Left cardiac atrium (tissue), 4 donors: ENCODE results near the gene ABCC8. TPM values are rescaled to one million over a fixed set of nuclear protein-coding genes. Genes with fewer than 3 reads are reported as not detected.

ENCODE experiments used
- ATAC-seq, 2 donors: fragments of 200-7000 bp; cut with Tn5 transposase; one replicate each; pipeline ENCODE4 v1.9.1; 2020; ENCODE audit warnings: mild to moderate bottlenecking in 2 of 2, moderate library complexity in 2 of 2
- DNase-seq: peaks from one replicate; pipeline ENCODE4 v3.0.0-alpha.2; 2020
- intact Hi-C, 2 donors: fragments of 100-400 bp; cut with DNase I; formaldehyde crosslinking; loops; one replicate each; pipeline versions ENCODE4 v1.14.1 to v1.15.1; 2022 to 2023
- long read RNA-seq: library from polyadenylated mRNA; unstranded; transcript quantifications from one replicate; pipeline ENCODE4 v2.0.0, GENCODE V29; 2021
- total RNA-seq, 2 donors: library from RNA; stranded (reverse); fragmentation: NEBNext Ultra II Directional; extraction: Animal tissue kit (Norgen Biotek cat#: 25700); gene quantifications; one replicate each; pipeline ENCODE4 v1.2.1, GENCODE V29; 2021
- donor health status: DM: no; HTN: yes; CAD: no.
- donor health status: DM: no; HTN: yes; CAD: no; lungs with severe emphysema.
- donor health status: DM: yes; HTN: yes; CAD: no.
- donor health status: Dilated cardiomyopathy.

Gene ABCC8
- 1 to 10 TPM in 1 of 2 donors, under 1 TPM in 1; 0.99 to 1.9 TPM for total RNA-seq
- long read RNA-seq, partial matches to known transcripts, result 1 of 1 reads
- long read RNA-seq, other reads (novel, unspliced or antisense), result 0 of 1 reads

- DNase-seq (no peak), ATAC-seq (peak; percentile 55 to 75)
- intact Hi-C loops, result no loop called here
These were observed at the start of gene ABCC8 for GRCh38 chr11:17476317-17477083. TSS of gene ABCC8 (minus strand) at chr11:17476845. CDS start at chr11:17476776, 69 bp downstream.

GRCh38 chr11:17526326-17526725 lies 49.7 kb upstream of the ABCC8 start:
- ATAC-seq (no peak), DNase-seq (no peak)
- intact Hi-C loops, result no loop called here

GRCh38 chr11:17525570-17525969 lies 48.9 kb upstream of the ABCC8 start:
- ATAC-seq (no peak), DNase-seq (no peak)
- intact Hi-C loops, result no loop called here

GRCh38 chr11:17524221-17524620 lies 47.6 kb upstream of the ABCC8 start:
- ATAC-seq, result no peak
- intact Hi-C loops, result no loop called here
- DNase-seq, result no peak

- ATAC-seq (no peak), DNase-seq (no peak)
- intact Hi-C loops, result no loop called here
These were observed 46.0 kb upstream of the ABCC8 start for GRCh38 chr11:17522655-17523054.

GRCh38 chr11:17521106-17521900 lies 44.7 kb upstream of the ABCC8 start:
- intact Hi-C loops, result no loop called here

GRCh38 chr11:17519061-17519885 lies 42.6 kb upstream of the ABCC8 start:
- DNase-seq, result no peak
- intact Hi-C loops, result no loop called here
- ATAC-seq, result no peak

More at GRCh38 chr11:17521106-17521900, 44.7 kb upstream of the ABCC8 start:
- ATAC-seq (no peak), DNase-seq (no peak)

- DNase-seq, result no peak
- no peak for ATAC-seq
- intact Hi-C loops, result no loop called here
These were observed 41.7 kb upstream of the ABCC8 start for GRCh38 chr11:17518366-17518765.

- ATAC-seq (no peak), DNase-seq (no peak)
- intact Hi-C loops, result no loop called here
These were observed 40.5 kb upstream of the ABCC8 start for GRCh38 chr11:17517186-17517585.

GRCh38 chr11:17516551-17517150 lies 40.0 kb upstream of the ABCC8 start:
- ATAC-seq, result no peak
- intact Hi-C loops, result no loop called here
- no peak for DNase-seq

GRCh38 chr11:17515443-17516176 lies 39.0 kb upstream of the ABCC8 start:
- no peak for ATAC-seq
- intact Hi-C loops, result no loop called here
- DNase-seq, result no peak

- intact Hi-C loops, result no loop called here
- no peak for DNase-seq
- ATAC-seq, result no peak
These were observed 37.8 kb upstream of the ABCC8 start for GRCh38 chr11:17514476-17514875.

GRCh38 chr11:17513853-17514252 lies 37.2 kb upstream of the ABCC8 start:
- ATAC-seq (peak in 1 of 2 donors; percentile 50), DNase-seq (no peak)
- intact Hi-C loops, result no loop called here

- intact Hi-C loops, result no loop called here
- ATAC-seq, result no peak
- no peak for DNase-seq
These were observed 35.5 kb upstream of the ABCC8 start for GRCh38 chr11:17512101-17512500.

- no peak for ATAC-seq
- intact Hi-C loops, result no loop called here
These were observed 34.9 kb upstream of the ABCC8 start for GRCh38 chr11:17511571-17511970.

GRCh38 chr11:17510507-17511206 lies 34.0 kb upstream of the ABCC8 start:
- no peak for ATAC-seq
- no peak for DNase-seq
- intact Hi-C loops, result no loop called here

More at GRCh38 chr11:17511571-17511970, 34.9 kb upstream of the ABCC8 start:
- no peak for DNase-seq

- no peak for DNase-seq
- ATAC-seq, result peak in 1 of 2 donors; percentile 11
- intact Hi-C loops, result loop anchor here (5.0 to 10.0 kb wide), 2 partner anchors 274 to 276 kb away; no protein-coding TSS in a partner anchor
These were observed 32.1 kb upstream of the ABCC8 start for GRCh38 chr11:17508791-17509190.

- peak; percentile 25 to 64 for ATAC-seq
- intact Hi-C loops, result loop anchor here (5.0 to 10.0 kb wide), 2 partner anchors 274 to 276 kb away; no protein-coding TSS in a partner anchor
These were observed 31.7 kb upstream of the ABCC8 start for GRCh38 chr11:17508306-17508705.

More at GRCh38 chr11:17508306-17508705, 31.7 kb upstream of the ABCC8 start:
- no peak for DNase-seq
